OCI-M1 (cell line): ENCODE measurements around the gene DCC.

Experiments
- DNase-seq: peaks from one replicate; lab custom pipeline; 2025; lab: John Stamatoyannopoulos, UW

Gene DCC

DNA sequence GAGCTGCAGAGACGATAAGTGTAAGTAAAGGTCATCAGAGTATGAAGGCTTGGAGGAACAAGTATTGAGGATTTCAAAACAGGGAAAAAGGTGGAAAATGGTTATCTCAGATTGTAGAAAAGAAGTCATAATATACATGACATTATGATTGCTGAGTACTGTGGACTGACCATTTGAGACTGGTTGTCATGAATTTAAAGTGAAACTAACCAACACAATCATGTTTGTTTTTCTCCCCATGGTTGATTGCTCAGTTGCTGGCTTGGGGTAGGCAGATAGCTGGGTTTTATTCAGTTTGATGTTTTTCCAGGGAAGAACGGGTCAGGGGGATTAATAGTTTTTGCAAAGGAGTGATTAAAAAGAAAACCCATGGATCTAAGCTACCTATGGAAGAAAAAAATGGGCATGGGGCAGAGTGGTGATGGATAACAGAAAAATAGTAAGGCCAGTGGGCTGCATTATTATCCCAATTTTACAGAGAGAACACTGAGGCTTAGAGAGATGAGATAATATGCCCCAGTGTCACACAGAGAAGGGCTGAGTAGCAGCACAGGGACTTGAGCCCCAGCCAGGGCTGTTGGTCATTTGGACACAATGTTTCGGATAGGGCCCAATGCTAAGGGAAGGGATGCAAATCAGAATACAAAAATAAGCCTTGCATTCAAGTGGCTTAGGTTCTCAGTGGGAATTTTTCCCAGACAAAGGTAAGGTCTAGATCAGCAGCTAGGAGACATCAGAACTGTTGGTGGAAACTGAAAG is 885.7 kb downstream of the DCC start:
- peak; percentile 3 for DNase-seq

DNA sequence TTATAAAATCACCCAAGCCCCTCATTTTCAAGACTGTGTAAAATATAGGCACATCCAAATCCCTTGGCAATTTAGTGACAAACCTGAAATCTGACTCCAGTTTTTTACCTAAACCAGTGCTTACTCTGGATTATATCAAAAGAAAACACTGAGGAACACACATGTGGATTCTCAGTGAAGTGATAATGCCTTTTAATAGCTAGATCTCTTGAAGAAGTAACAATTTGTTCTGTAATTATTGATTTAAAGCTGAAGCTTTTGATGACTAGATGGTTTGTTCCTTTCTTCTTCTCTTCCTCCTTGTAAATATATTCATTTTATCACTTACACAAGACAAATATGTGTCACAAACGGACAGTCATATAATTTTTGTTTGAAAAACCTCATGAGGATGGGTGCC is 894.6 kb downstream of the DCC start:
- DNase-seq = no peak

DNA sequence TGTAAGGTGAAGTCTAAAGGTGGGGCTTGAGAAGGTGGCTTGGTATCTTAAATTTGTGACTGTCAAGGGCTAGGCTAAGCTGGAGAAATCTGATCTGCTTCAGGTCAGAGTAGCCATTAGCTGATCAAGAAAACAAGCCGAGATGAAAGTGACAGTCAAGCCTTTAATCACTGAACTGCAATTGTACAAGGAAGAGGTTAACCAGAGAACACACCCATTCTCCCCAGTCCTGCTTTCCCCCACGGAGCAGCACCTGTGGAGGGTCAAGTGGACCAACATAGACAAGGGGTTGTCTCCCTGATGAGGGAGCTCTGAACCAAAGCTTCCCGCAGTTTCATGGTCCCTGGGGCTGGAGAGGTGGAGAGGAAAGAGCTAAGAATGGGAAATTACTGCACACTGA is 901.2 kb downstream of the DCC start:
- DNase-seq = no peak

- no peak for DNase-seq
Measured at GRCh38 chr18:53253789-53254188, 913.8 kb downstream of the DCC start.

GRCh38 chr18:53254265-53254664 is 914.3 kb downstream of the DCC start:
- no peak for DNase-seq

DNA sequence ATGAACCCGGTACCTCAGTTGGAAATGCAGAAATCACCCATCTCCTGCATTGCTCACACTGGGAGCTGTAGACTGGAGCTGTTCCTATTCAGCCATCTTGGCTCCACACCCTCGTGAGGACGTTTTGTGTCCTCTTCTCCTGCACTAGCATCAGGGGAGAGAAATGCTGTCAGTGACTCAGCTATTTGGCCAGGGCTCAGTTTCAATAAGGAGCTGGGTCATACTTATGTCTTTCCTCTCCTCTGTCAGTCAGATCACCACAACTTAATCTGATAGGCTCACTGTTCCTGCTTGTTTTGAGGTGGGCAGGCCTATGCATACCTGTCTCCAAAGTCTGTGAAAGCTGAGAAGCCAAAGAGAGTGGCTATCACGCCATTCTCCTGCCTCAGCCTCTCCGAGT is 921.2 kb downstream of the DCC start:
- DNase-seq = peak; percentile 44

- no peak for DNase-seq
Measured at GRCh38 chr18:53266850-53267249, 926.9 kb downstream of the DCC start.

DNA sequence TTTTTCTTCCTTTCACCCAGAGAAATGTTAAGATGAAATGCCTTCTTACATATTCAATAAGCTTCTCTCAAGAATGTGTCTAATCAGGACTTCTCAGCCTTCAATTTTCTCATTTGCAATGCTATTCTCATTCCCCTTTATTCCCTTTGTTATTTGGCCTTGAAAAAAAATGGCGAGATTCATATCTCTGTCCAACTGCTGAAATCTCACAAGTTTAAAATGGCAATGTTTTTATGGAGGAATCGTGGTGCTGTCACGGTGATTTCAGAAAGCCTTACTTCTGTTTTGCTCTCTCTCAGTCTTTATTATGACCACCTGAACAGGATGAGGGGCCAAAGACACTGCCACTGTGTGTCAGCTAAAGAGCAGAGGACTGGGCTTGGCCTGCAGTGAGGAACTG is 928.5 kb downstream of the DCC start:
- peak; percentile 1 for DNase-seq

DNA sequence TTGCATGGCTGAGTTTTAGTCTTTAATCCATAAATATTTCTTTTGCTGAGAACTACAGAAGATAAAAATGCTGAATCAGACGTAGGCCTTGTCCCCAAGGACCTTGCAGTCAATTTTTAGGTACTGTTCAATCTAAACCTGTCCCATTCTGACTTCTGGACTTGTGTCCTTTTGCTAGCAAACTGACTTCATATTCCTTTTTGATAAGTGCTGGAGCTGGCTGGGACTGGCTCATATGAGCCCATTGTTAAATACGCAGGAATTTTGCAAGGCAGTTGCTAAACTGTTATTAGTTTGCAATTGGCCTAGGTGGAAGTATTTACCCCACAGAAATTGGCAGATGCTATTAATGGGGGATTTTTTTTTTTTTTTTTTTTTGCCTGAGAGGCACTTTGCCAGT is 941.4 kb downstream of the DCC start:
- no peak for DNase-seq

DNA sequence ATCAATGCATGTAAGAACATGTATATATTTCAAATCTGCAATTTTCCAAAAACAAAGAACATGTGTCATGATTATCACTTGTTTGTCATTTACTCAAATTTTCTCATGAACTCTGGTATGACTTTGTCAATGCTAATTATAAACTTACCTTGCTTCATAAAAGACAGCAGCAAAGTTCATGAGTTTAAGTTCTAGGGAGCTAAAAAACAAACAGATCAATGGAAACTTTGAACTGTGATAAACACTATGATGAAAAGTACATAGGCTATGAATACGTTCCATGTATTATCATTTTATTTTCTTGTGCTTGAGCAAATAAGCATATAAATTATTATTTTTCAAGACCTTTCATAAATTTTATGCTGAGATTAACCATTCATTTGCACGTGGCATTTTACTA is 943.7 kb downstream of the DCC start:
- DNase-seq = no peak

DNA sequence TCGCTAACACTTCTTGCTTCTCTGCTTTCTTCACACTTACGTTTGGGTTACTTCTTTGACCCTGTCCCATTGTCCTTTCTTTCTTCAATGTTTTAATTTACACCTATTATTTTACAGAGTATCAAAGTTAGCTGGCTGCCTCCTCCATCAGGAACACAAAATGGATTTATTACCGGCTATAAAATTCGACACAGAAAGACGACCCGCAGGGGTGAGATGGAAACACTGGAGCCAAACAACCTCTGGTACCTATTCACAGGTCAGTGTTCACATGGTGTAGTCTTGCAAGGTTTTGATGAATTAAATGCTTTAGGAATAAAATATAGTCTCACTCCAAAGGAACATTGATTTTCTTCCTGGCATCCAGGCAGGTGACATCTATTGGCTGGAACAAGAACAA is 965.5 kb downstream of the DCC start:
- no peak for DNase-seq

- no peak for DNase-seq
Measured at GRCh38 chr18:53319628-53320027, 979.6 kb downstream of the DCC start.

DNA sequence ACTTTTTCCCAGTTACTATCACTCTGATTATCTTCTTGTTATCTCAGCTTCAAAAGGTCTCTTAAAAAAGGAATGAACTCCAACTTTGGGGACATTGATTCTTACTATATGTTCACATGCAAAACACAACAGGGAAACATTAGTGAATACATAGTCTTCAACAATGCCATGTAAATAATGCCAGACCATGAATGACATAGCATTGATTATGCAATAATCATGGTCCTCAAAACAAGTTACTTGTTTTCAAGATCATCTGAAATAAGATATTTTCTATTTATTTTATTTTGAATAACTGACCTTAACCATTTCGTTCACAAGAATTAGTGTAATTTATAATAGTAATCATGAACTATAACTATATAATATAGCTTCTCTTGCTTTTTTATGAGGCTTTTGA is 982.2 kb downstream of the DCC start:
- DNase-seq = no peak

- no peak for DNase-seq
Measured at GRCh38 chr18:53324353-53324752, 984.4 kb downstream of the DCC start.

DNA sequence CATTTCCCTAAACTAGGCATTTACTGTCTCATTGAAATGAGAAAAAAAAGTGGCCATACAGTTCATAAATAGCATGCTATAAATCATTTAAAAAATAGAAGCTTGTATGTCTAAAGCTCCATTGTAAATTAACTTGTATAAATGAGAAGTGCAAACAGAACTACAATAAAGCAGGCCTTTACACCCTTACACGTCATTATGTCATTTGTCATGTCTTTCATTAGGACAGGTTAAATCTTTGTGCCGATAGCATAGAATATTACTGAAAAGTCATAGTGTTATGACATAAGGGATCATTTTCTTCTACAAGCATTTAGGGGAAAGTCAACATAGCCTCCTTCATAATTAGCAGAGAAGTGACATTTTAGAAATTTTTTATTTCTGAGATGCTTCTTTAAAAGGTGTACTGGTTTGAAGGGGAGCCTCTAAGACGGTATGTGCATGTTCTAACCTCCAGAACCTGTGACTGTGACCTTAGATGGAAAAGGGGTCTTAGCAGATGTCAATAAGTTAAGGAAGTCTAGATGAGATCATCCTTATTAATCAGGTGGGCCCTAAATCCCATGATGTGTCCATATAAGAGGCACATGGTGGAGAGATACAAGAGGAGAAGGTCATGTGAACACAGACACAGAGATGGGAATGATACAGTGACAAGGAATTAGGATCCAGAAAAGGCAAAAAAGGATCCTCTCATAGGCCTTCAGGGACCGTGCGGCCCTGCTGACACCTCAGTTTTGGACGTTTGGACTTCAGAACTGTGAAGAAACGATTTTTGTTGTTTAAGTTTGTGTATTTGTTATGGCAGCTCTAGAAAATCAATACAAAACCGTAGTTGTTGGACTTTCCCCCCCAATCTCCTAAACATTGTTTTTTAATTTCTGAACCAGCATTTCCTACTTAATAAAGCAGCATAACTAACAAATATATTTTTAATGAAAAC is 1020.8 kb downstream of the DCC start:
- DNase-seq = no peak

- DNase-seq = no peak
Measured at GRCh38 chr18:53375621-53376020, 1035.6 kb downstream of the DCC start.

DNA sequence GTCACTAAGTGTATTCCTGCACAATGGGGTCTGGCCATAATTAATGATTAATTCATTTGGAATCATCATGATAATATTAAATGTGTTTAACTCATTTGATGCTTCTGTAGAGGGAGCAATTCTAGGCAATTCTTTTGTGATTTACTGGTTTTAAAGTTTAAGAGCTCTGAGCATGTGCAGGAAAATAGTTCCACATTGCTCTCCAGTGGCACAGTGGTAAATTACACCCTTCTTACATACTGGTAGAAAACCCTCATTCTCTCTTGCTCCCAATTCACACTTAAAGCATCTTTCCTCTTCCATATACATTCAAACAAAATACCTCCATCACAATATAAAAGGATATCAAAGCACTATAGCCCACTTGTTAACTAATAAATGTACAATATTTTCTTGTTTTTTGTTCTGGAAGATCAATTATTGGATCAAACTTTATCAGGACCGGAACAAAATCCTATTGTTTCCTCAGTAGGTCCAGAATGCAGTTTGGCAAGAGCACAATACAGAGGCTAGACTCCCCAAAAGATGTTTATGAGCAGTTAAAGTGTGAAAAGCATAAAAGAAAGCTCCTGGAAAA is 1040.2 kb downstream of the DCC start:
- peak; percentile 80 for DNase-seq

GRCh38 chr18:53382870-53383269 is 1042.9 kb downstream of the DCC start:
- no peak for DNase-seq

DNA sequence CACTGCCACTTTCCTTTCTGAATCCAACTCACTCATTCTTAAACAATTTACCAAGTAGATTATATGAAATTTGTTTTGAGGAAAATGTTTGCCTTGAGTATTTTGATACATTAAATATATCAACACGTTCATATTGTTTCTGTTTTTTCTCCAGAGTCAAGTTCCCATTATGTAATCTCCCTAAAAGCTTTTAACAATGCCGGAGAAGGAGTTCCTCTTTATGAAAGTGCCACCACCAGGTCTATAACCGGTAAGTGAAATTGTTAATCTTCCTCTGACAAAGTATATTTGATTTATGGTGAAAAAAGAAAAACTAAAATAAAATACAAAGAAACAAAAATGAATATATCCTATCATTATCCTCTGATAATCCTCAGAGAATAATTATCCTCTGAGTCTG is 1045.9 kb downstream of the DCC start:
- DNase-seq = peak; percentile 51

DNA sequence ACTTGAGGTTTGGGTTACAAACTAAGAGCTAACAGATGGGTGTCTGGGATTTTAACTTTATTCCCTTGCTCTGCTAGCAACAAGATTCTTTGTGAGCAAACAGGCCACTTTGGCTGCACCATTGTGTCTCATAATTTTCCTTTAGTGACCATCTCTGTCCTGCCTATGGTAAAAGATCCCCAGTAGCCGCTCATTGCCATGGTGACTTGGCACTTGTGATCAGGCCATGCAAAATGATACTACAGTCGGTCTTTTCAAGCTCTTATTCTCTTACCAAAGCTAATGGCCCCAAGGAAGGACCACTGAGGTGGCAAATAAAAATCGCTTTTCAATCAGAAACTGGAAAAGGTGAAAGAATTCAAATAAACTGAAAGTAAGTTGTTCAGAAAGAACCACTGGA is 1047.6 kb downstream of the DCC start:
- DNase-seq = no peak

DNA sequence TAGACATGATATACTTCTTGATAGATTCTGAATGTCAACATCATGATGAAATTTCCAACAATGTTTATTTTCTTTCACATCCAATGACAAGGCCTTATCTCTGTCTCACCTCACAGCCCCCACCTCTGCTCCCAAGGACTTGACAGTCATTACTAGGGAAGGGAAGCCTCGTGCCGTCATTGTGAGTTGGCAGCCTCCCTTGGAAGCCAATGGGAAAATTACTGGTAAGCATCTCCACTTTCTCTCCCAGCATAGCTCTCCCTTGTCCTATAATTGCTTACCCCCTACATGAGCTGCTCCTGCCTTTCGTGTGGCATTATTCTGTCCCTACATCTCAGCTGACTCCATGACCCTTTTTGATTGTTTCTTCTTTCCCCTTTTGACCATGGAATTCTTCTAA is 1062.7 kb downstream of the DCC start:
- DNase-seq = no peak

GRCh38 chr18:53408271-53408670 is 1068.3 kb downstream of the DCC start:
- DNase-seq = no peak

DNA sequence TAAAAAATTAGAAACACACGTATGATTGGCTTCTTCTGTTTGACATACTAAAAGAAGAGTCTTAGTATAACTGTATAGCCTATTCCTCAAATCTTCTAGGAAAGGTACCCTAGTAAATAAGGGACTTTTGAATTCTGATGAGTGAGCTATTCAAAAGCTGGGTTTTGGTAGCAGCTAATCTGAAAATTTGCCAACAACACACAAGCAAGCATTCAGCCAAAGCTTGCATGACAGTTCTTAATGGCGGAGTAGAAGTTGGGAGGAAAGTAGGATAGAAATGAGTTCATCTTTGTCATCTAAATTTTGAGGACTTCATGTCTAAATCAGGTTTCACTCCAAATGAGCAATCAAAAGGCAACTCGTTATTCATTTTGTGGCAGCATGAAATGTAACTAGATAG is 1071.5 kb downstream of the DCC start:
- no peak for DNase-seq
